Hepatocyte (in vitro differentiated cells): ENCODE data around the gene SIL1. TPM values are rescaled to one million over a fixed set of nuclear protein-coding genes. Genes with fewer than 3 reads are reported as not detected.

ENCODE experiments used
- DNase-seq: peaks from one replicate; pipeline ENCODE4 v3.0.0-alpha.2; 2016; ENCODE audit warnings: low spot score
- H2AFZ ChIP-seq: fragments of 200-600 bp; sonication (generic); 2 replicates; pipeline ENCODE4 v1.6.0; 2016; ENCODE audit warnings: antibody characterized with exemption, mild to moderate bottlenecking
- H3K27ac ChIP-seq: fragments of 200-600 bp; sonication (generic); 2 replicates; pipeline ENCODE4 v1.5.1; 2016; ENCODE audit warnings: mild to moderate bottlenecking
- H3K27me3 ChIP-seq: fragments of 200-600 bp; sonication (generic); 2 replicates; pipeline ENCODE4 v1.6.1; 2016
- H3K36me3 ChIP-seq: fragments of 200-600 bp; sonication (generic); replicated peaks from 2 replicates; pipeline ENCODE4 v1.5.1; 2016; ENCODE audit warnings: low read depth; ENCODE audit not compliant: insufficient read depth
- H3K4me1 ChIP-seq: fragments of 200-600 bp; sonication (generic); 2 replicates; pipeline ENCODE4 v1.5.1; 2016; ENCODE audit warnings: mild to moderate bottlenecking, moderate library complexity; ENCODE audit not compliant: insufficient read depth
- H3K4me2 ChIP-seq: fragments of 200-600 bp; sonication (generic); 2 replicates; pipeline ENCODE4 v1.6.0; 2016
- H3K4me3 ChIP-seq: fragments of 200-600 bp; sonication (generic); 2 replicates; pipeline ENCODE4 v1.5.1; 2016; ENCODE audit warnings: mild to moderate bottlenecking
- H3K79me2 ChIP-seq: fragments of 200-600 bp; sonication (generic); 2 replicates; pipeline ENCODE4 v1.6.0; 2017; ENCODE audit warnings: mild to moderate bottlenecking
- H3K9me2 ChIP-seq: fragments of 200-600 bp; sonication (generic); replicated peaks from 2 replicates; pipeline ENCODE4 v1.6.0; 2017; ENCODE audit warnings: mild to moderate bottlenecking; ENCODE audit not compliant: insufficient read depth
- H3K9me3 ChIP-seq: fragments of 200-600 bp; sonication (generic); 2 replicates; pipeline ENCODE4 v1.5.1; 2016; ENCODE audit warnings: low read depth, mild to moderate bottlenecking
- H4K20me1 ChIP-seq: fragments of 200-600 bp; sonication (generic); 2 replicates; pipeline ENCODE4 v1.6.0; 2016; ENCODE audit warnings: mild to moderate bottlenecking; ENCODE audit not compliant: insufficient read depth, poor library complexity, severe bottlenecking
- EZH2 ChIP-seq: fragments of 200-600 bp; sonication (generic); IDR thresholded peaks from 2 replicates; pipeline ENCODE4 v1.6.1; 2016; ENCODE audit warnings: antibody characterized with exemption, mild to moderate bottlenecking, borderline replicate concordance
- EZH2phosphoT487 ChIP-seq: fragments of 200-600 bp; sonication (generic); IDR thresholded peaks from one replicate; pipeline ENCODE4 v1.6.1; 2018; ENCODE audit warnings: antibody characterized with exemption, mild to moderate bottlenecking, low read depth, moderate library complexity; ENCODE audit not compliant: unreplicated experiment, severe bottlenecking
- WGBS: methylation state at CpG from one replicate; pipeline ENCODE4 v1.1.6; 2016; ENCODE audit warnings: low lambda C conversion rate; ENCODE audit errors: missing lambda C conversion rate; 5-methylcytosine and 5-hydroxymethylcytosine counted together
- polyA plus RNA-seq: library from polyadenylated mRNA; unstranded; fragments of >200 nt; fragmentation: Nextera tagmentation; extraction: Ambion mirVana; gene quantifications from 2 replicates; pipeline ENCODE4 v1.2.1, GENCODE V29; 2016
- total RNA-seq: library from RNA; depleted of rRNA; stranded (reverse); fragments of >200 nt; gene quantifications from 2 replicates; pipeline ENCODE4 v1.2.3, GENCODE V29; 2014
- TF ChIP-seq, protein P1 (sequence below): fragments of 200-600 bp; sonication (generic); IDR thresholded peaks from 2 replicates; pipeline ENCODE4 v1.5.1; 2016; ENCODE audit warnings: antibody characterized with exemption, mild to moderate bottlenecking; ENCODE audit not compliant: poor library complexity

Gene SIL1
- total and polyA plus RNA-seq, 2 experiments from 2014 or later, result 82.0 to 176 TPM

- H2AFZ ChIP-seq, result no peak overlapping the region
- no peaks in the 10 kb centered on the region for H3K9me2 ChIP-seq
- H4K20me1 ChIP-seq, result no peaks in the 10 kb centered on the region
- DNase-seq, result no peak
- peaks cover 13% of the 10 kb centered on the region for H3K4me1 ChIP-seq
- no peak overlapping the region for H3K4me3 ChIP-seq
- H3K36me3 ChIP-seq, result no peaks in the 10 kb centered on the region
- TF ChIP-seq EZH2phosphoT487, result no peak
- no peak overlapping the region for H3K27ac ChIP-seq
- H3K27me3 ChIP-seq, result no peaks in the 10 kb centered on the region
- no peaks in the 10 kb centered on the region for H3K79me2 ChIP-seq
- WGBS, result 39% methylated on average over 12 of the region's 12 CpGs
- peak overlapping the region; percentile 6 for H3K4me2 ChIP-seq
- H3K9me3 ChIP-seq, result no peaks in the 10 kb centered on the region
These were observed 243.0 kb downstream of the SIL1 start for GRCh38 chr5:138955013-138955660.

GRCh38 chr5:138954257-138955012 lies 243.7 kb downstream of the SIL1 start:
- Histone ChIP-seq H2AFZ (no peak overlapping the region), H3K4me1 (peaks cover 13% of the 10 kb centered on the region), H3K9me2 (no peaks in the 10 kb centered on the region), H3K27ac (peak overlapping the region; percentile 34), H3K36me3 (no peaks in the 10 kb centered on the region), H3K4me2 (no peak overlapping the region), H3K79me2 (no peaks in the 10 kb centered on the region), H3K9me3 (no peaks in the 10 kb centered on the region), H3K27me3 (no peaks in the 10 kb centered on the region), H3K4me3 (no peak overlapping the region), H4K20me1 (no peaks in the 10 kb centered on the region)
- DNase-seq, result no peak
- no peak for TF ChIP-seq EZH2phosphoT487
- TF ChIP-seq, protein P1, sequence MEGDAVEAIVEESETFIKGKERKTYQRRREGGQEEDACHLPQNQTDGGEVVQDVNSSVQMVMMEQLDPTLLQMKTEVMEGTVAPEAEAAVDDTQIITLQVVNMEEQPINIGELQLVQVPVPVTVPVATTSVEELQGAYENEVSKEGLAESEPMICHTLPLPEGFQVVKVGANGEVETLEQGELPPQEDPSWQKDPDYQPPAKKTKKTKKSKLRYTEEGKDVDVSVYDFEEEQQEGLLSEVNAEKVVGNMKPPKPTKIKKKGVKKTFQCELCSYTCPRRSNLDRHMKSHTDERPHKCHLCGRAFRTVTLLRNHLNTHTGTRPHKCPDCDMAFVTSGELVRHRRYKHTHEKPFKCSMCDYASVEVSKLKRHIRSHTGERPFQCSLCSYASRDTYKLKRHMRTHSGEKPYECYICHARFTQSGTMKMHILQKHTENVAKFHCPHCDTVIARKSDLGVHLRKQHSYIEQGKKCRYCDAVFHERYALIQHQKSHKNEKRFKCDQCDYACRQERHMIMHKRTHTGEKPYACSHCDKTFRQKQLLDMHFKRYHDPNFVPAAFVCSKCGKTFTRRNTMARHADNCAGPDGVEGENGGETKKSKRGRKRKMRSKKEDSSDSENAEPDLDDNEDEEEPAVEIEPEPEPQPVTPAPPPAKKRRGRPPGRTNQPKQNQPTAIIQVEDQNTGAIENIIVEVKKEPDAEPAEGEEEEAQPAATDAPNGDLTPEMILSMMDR, result no peak
- TF ChIP-seq EZH2, result no peak
- 95% methylated on average over 4 of the region's 4 CpGs for WGBS

GRCh38 chr5:138953387-138954256 lies 244.5 kb downstream of the SIL1 start:
- no peak for TF ChIP-seq EZH2phosphoT487
- TF ChIP-seq, protein P1, result no peak
- no peak for TF ChIP-seq EZH2
- Histone ChIP-seq H3K4me3 (no peak overlapping the region), H3K36me3 (no peaks in the 10 kb centered on the region), H3K27me3 (no peaks in the 10 kb centered on the region), H3K9me3 (no peaks in the 10 kb centered on the region), H3K4me2 (peak overlapping the region; percentile 41), H2AFZ (no peak overlapping the region), H4K20me1 (no peaks in the 10 kb centered on the region), H3K27ac (peak overlapping the region; percentile 34), H3K4me1 (peaks cover 13% of the 10 kb centered on the region), H3K9me2 (no peaks in the 10 kb centered on the region), H3K79me2 (no peaks in the 10 kb centered on the region)
- WGBS, result 63% methylated on average over 14 of the region's 14 CpGs
- peak; percentile 67 for DNase-seq
